ENCODE measurements around the gene TTYH3. TPM values are rescaled to one million over a fixed set of nuclear protein-coding genes. Genes with fewer than 3 reads are reported as not detected.
A peak's percentile ranks its signal among the peaks of the same experiment; 100 is the strongest.

The TTYH3 gene
- total and polyA plus RNA-seq, 2 of the 13 experiments (the other 11 are each of a cell fraction or from before 2014, with no cell fraction given) = 26.3 to 50.0 TPM

DNA sequence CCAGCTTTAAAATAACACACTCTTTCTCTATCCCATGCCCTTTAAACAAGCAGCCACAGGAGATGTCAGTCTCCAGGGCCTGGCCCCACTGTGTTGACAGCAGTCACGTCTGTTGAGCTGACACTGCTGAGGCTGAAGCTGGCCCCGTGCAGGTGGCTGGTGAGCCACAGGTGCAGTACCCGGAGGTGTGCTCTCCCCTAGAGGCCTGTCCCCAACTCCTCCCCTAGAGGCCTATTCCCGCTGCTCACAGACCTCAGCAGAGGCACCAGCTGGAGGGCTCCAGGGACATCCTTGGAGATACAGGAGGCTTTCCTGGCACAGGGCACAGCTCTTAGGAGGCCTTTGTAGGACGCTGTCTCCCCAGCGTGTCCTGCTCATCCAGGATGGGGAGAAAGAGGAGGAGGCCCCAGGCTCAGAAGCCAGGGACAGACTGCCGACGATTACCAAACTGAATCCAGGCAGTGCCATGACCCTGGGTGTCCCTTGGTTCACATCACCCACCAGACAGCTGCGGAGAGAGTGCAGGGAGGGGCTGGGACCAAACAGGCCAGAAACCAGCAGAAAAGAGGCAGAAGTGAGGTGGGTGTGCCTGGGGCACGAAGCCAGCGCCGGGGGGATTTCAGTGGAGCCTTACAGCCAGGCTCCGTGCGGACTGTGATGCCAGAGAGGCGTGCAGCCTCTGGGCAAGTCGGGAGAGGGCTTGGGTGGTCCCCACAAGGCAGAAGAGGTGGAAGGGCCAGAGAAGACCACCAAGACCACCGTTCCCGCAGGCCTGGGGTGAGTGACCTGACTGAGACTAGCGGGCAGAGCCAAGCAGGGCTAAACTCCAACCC is 18.5 kb upstream of the TTYH3 start (continued):
- no peak for TF ChIP-seq ZFP91 (CRISPR knock-in tag; IDR thresholded peaks at IDR 0.05; ENCODE audit: borderline replicate concordance)
- TF ChIP-seq GTF2F1 (IDR thresholded peaks at IDR 0.05; ENCODE audit: low read length) = no peak
- TF ChIP-seq BRCA1 (CRISPR knock-in tag; IDR thresholded peaks at IDR 0.05) = no peak
- TF ChIP-seq ZNF687 (CRISPR knock-in tag; IDR thresholded peaks at IDR 0.05) = peak; percentile 71

All from HepG2 (cell line).